GM21526 (cell line): ENCODE measurements around the gene TMEM9B.
A peak's percentile ranks its signal among the peaks of the same experiment; 100 is the strongest.
"Not testable (repeated sequence)": the region's sequence is repeated elsewhere in the genome, so short reads cannot be mapped to it uniquely, and the experiment has no call there.

Source experiments
- ATAC-seq: cut with Tn5 transposase; IDR thresholded peaks from one replicate; pipeline ENCODE4 v1.9.1; 2021; ENCODE audit warnings: moderate library complexity; ENCODE audit not compliant: unreplicated experiment, low FRiP score

TMEM9B gene

DNA sequence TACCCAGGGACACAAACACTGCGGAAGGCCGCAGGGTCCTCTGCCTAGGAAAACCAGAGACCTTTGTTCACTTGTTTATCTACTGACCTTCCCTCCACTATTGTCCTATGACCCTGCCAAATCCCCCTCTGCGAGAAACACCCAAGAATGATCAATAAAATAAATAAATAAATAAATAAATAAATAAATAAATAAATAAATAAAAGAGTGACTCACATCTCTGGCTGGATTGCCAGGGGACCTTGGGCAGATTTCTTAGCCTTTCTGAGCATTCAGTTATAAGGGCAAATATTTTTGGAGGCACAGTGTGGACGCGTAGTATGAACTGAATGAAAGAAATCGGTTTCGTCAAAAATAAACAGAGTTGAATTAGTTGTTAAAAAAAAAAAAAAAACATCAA lies 15.1 kb upstream of the TMEM9B start:
- ATAC-seq = not testable (repeated sequence)

DNA sequence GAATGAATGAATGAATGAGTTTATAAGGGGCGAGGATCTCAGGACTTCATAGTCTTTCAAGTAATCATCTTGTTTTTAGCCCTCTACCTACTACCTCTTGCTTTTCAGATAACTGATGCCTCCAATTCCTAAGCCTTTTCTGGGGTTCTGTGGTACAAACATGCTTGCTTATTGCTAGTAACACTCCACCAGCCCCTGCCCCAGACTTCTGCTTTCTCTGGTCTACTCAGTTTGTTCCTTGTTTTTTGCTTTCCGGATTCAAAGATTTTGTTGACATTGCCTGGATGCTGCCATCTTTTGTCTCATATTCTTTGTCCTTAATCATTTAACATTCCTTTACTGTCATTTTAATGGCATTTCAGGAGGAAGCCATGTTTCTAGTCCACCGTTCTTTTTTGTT lies 8.9 kb upstream of the TMEM9B start:
- ATAC-seq = no peak

DNA sequence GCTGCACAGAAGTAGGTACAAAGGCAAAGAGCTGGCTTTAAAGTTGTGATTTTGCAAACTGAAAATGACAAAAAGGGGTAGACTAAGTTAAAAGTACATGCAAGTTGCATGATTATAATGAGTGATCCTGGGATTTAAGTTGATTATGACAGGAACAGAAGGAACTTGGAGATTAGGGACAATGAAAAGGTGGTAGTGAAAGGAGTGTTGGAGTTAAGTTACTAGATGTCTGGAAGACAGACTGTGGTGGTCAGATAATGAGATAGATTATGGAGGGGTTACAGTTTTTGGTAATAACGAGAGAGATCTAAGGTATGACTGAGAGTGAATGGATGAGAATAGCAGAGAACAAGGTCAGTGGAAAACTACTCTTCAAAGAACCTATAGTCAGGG lies 7.7 kb upstream of the TMEM9B start:
- ATAC-seq = no peak

DNA sequence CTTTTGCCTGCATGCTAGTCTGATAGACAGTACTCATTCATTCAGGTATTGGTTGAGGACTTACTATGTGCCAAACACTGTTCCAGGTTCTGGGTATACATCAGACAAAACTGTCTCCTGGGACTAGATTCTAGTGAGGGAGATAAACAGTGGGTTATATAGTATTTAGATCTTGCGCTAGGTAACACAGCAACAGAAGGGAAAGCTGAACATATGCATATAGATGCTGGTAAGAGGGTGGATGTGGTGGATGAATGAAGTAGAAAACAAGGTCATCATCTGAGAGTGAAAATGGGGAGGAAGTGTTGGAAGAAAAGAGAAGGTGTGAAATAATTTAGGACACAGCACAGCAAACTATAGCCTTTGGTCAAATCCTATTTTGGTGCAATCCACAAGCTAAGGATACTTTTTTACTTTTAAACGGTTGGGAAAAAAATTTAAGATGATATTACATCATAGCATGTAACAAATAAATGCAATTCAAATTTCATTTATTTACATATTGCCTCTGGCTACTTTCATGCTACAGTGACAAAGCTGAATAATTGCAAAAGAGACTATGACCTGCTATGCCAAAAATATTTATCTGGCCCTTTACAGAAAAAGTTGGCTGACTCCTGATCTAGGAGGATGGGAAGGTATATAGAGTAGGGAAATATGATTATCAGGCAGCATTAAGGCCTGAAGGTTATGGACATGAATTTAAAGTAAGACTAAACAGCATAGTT lies 7.1 kb upstream of the TMEM9B start:
- no peak for ATAC-seq

DNA sequence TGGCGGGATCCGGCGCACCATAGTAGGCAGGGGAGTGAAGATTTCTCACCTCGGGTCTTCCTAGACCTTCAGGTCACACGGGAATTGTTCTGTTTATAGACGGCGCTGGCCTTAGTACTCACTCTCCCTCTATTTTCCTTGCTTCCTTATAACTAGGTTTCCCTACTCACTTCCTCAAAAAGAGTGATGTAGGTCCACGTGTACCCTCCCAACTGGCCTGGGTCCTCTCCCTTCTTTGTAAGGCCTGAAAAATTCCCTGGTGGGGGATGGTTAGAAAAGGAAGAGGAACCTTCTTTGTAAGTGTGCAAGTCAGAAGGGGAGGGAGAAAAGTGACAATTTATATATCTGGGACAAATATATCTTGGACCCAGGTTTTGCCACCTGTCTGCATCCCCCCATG lies 2.9 kb upstream of the TMEM9B start:
- ATAC-seq = no peak

DNA sequence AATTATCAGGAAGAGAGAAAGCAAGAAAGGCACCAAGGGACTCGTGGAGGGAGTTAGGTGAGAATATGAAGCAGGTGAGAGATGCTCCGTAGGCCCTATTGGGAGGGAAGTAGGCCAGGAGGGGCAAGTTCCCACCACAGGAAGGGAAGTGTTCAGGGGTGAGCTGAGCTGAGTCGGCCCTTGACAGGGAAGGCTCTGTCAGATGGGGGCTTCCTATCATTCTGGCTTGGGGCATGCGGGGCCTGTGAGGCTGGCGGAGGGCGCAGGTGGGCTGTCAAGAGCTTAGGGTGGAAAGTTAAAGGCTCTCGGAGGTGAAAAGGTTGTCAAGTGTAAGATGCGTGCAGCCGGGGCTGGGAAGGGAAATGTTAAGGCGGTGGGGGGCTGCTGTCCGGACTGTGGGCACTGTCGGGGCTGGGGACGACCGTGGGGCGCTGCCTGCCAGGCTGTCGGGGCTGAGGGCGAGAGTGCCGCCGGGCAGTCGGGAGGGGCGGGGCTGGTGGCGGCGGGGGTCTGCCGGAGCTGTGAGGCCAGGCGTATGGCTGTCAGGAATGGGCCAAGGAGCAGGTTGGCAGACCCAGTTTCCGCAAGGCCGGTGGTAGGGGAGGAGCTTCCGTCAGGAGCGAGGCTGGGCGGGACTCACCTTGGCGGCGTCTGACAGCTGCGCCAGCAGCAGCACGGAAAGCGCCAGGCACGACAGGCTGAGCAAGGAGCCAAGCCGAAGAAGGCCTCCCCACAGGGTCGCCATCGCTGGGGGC lies 496 bp downstream of the TMEM9B start:
- ATAC-seq = peak; percentile 57

DNA sequence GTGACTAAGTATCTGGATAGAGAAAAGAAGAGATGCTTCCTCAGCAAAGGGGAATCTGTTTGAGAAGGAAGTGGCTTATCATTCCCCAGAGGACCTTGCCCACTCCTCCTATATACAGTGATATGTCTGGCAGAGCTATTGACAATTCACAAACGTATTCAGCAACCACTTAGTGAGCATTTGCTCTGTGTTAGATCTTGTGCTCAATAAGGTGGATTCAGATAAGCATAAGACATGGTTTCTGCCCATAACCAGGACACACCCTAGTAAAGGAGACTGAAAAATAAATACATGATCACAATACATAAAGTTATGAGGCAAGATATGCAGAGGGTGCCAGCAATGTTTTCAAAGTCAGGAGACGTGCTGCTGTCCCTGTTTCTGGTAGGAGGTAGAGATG lies 1.4 kb downstream of the TMEM9B start:
- ATAC-seq = no peak

DNA sequence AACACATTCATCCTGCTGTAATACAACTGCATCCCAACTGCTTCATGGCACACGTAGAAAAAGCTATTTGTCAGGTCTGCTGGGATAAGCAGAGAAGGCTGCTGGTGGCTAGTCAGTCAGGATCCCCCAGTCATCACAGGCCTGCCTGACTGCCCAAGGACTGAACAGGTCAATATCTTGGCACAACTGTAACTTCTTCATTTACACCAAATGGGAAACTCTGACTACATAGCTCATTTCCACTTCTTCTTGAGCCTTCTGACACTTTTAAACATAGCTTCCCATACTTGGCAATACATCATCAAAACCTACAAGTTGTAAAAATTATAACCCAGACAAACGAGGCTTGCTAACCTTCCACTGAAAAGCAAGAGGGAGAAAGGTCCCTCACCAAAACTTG lies 2.8 kb downstream of the TMEM9B start:
- no peak for ATAC-seq

DNA sequence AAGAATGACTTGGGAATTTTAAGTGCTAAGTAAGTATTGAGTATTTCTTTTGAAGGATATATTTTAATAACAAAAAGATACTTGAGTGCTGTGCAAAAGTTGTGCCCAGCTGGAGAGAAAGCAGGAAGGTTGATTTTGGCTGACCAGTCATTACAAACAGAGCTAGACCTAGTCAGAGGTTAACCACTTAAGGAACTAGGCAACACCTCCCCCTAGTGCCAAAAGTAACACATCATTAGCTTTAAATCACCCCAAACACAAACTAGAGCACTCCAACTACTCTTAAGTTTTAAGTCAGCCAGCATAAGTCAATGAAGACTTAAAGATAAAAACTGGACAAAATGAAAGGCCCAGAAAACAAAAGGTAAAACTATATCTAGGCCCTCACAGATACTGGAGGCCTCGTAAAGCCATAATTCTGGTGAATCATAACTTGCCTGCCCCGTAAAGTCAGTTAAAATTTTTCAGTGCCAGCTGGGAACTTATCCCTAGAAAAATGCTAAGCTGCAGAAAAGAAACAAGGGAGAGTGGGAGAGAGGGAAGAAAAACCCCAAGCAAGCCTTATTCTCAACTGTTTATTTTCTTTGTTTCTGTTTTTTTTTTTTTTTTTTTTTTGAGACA lies 4.6 kb downstream of the TMEM9B start:
- peak; percentile 49 for ATAC-seq

DNA sequence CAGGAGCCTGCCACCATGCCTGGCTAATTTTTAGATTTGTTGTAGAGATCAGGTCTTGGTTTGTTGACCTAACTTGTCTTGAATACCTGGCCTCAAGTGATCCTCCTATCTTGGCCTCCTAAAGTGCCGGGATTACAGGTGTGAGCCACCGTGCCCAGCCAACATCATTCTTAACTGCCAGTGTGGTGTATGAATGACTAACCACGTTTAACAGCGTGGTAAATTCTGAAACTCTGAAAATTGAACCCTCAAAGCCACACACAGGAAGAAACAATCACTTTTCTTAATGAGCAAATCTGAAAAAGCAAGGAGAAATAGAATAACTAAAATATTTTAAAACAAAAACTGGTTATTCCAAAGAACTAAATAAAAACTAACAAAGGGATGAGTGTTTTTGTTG lies 7.4 kb downstream of the TMEM9B start:
- no peak for ATAC-seq

DNA sequence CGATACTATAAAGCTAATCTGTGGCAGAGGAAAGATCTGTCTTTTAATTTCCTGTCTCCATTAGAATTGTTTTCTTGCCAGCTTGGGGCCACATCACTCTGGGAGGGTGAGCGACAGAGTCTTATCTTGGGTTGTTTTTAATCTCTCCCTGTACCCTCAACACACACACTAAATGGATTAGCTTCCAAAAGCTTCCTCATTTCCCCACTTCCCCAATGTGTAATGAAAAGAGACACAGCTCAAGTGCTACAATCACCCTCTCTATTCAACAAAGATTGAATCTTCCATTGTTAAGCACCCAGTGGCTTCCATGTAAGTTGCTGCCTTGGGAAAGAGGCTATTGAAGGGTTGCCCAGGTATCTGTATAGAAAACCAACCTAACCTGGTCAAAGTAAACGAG lies 15.4 kb downstream of the TMEM9B start:
- no peak for ATAC-seq

DNA sequence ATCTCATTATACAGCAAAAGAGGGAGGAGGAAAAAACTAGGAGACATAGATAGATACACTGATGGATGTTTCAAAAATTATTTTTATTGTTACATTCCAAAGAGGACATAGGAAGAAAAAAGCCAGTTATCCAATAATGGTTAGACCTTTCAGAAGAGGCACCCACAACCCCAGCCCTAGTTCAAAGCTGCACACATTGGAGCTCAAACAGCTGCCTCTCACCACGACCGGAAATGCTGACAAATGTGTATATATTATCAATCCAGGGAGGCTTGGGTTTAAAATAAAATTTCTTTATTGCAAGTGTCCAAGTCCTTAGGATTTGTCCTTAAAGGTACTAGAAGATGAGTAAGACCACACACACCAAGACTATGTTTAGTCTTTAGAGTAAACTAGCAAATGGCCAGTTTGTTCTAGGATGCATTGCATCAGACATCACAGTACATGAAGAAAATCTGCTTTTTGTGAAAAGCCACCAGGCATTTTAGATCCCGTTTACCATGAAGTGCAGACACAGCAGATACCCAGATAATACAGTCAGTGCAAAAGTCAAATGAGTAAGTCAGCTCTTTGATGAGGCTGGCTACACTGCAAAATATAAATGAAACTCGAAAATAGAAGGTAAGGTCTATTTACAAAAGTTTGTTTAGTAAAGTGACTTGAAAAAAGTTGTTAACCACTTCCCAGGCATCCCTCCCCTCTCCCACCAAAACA lies 16.9 kb downstream of the TMEM9B start:
- ATAC-seq = no peak

DNA sequence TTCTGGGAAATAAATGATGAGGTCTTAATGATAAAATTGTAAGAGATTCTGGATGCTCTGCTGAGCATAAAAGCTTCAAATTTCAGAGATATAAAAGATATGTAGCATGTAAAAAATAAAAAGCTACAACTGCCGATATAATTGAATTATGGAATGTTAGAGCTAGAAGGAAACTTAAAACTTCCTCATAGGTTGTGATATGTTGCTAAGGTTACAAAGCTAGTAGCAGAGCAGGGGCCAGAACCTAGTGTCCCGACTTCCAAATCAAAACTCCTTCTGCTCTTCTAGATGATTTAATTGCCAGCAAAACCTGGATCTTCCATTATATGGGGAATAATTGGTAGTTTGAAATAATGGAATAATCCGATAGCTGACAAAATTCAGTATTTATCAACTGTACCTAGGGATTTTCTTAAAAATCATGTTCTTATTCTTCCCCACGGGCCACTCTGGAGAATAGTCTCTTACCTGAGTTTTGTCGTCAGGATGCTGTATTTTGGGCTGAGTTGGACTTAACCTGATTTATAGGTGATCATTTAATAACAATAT lies 21.6 kb downstream of the TMEM9B start, which contains the start of gene ASCL3:
Gene ASCL3, minus strand, starts transcription at position 499 of the 549 bp plus-strand sequence. CDS start 4,855 bp downstream, outside the sequence.
- no peak for ATAC-seq

DNA sequence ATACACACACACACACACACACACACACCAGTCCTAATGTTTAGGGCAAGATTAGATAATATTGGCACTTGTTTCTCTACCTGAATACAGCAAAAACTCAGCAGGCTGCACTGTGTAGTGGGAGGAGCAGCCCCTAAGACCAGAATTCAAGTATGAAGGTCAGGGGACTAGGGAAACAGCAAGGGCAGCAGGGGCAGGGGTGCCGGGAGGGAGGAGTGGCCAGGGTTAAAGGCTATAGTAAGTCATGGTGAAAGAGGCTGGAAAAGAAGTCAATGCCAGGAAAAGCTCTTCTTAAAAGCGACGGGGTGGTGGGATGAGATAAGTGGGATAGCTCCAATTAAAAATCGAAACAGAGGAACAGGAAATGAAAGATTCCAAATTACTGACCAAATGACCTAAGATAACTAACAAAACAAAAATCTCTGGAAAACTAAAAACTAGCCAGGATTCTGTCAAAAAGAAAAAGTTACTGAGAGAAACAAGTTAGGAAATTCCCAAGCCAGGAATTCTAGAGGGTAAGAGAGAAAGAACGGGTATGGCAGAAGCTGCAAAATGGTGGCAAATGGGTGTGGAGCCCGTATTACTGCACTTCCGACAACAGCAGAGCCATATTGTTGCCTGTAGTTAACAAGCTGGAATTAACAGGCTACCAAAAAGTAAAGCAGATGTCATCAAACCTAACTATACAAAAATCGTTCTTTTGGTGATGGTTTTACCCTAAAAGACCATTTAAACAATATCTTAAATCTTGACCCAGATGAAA lies 22.7 kb downstream of the TMEM9B start:
- no peak for ATAC-seq

DNA sequence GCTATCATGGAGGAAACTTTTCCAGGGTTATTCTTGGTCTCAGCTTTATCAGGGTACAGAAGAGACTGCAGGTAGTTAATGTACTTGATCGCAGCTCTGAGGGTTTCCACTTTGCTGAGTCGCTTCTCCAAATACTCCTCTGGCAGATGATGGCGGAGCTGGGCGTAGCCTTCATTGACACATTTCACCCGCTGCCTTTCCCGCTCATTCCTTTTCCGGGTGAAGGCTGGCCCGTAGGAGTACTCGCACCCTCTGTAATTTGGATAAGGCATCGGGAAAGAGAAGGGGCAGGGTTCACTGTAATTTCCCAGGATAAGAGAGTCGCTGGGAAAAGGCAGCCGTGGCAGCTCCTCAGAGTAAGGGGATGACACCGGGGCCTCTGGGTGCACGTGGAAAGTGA lies 26.6 kb downstream of the TMEM9B start:
- no peak for ATAC-seq

DNA sequence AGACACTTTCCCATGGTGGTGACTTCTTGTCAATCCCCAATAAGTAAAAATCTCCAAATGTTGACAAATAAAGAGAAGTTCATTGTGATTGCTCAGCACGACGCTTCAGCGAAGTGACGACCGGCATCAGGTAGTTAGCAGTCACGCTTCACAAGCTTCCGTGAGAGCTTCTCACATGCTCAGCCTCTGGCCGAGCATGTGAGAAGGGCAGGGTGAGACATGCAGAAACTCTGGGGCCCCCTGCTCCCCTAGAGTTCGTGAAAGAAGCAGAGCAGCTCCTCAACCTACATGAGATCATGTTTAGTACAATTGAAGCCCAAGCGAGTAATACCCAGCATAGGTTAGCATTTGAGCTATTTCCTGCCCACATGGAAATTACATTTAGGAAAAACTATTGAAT lies 27.1 kb downstream of the TMEM9B start:
- peak; percentile 64 for ATAC-seq

DNA sequence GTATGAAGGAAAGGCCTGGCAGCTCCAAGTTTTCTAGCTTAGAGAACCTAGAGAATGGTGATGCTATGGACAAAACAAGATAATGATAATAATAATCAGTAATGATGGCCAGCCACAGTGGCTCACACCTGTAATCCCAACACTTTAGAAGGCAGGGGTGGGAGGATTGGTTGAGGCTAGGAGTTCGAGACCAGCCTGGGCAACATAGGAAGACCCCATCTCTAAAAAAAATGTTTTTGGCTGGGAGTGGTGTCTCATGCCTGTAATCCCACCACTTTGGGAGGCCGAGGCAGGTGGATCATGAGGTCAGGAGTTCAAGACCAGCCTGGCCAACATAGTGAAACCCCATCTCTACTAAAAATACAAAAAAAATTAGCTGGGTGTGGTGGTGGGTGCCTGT lies 28.5 kb downstream of the TMEM9B start:
- not testable (repeated sequence) for ATAC-seq

DNA sequence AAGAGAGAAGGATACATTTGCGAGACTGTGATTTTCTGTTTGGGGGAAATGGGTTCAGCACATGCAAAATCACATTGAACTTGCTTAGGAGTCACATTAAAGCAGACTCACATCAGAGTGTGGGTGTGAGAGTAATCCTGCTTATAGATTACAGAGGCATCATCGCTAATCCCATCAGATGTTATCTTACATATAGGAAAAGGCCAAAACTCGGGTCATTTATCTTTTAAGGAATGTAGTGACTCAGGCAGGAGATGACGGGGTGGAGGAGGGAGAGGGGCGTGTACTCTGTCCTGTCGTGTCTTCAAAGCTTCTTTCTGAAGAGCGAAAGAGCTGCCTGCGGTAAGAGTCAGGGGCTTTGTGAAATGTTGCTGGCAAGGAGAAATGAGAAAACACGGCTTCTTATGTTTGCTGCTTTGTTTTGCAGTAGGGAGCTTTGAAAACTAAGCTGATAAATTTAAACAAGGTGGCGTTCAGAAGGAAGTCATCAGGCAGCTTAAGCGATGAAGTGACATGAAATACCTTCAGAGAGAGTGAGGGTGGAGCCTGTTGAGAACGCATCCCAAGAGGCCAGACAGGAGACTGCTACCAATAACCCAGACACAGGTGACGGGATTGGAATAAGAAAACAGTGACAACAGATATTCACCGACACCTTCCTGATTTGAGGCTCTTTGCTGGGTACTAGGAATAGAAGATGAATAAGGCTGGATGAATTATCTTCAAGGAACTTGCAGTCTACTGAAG lies 29.3 kb downstream of the TMEM9B start:
- ATAC-seq = no peak

DNA sequence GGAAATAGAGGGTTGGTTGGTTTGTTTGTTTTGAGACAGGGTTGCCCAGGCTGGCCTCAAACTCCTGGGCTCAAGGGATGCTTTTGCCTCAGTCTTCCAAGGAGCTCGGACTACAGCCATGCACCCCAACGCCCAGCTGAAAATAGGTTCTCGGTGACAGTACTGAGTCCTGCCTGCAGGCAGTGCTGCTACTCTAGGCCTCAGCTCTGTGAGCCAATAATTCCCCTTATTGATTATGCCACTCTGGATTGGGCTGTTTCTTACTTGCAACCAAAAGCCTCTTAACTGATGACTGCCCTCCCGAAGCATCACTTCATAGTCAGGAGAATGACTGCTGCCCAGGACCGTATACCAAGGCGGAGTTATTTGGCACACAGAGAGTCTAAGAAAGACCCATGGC lies 30.3 kb downstream of the TMEM9B start:
- no peak for ATAC-seq
